HepG2 (cell line): ENCODE data around the gene TBC1D16. TPM values are rescaled to one million over a fixed set of nuclear protein-coding genes. Genes with fewer than 3 reads are reported as not detected.

Source experiments
- ATF7-NPFF ChIP-seq: sonication (generic); formaldehyde crosslinking; IDR thresholded peaks from 2 replicates; pipeline ENCODE4 v1.8.1; 2023; ENCODE audit warnings: mild to moderate bottlenecking, low read depth, missing genetic modification reagents, moderate library complexity
- ESRRA ChIP-seq: sonication (generic); formaldehyde crosslinking; IDR thresholded peaks from 2 replicates; pipeline ENCODE4 v1.5.1; 2020; ENCODE audit warnings: mild to moderate bottlenecking, low read depth, missing genetic modification reagents
- FOXJ3 ChIP-seq: sonication (generic); formaldehyde crosslinking; IDR thresholded peaks from 2 replicates; pipeline ENCODE4 v1.4.0; 2020; ENCODE audit warnings: missing genetic modification reagents, mild to moderate bottlenecking, borderline replicate concordance
- HMGA1 ChIP-seq: sonication (generic); formaldehyde crosslinking; conservative IDR thresholded peaks from 2 replicates; pipeline ENCODE4 v1.4.0; 2020; ENCODE audit warnings: missing genetic modification reagents
- PHB2 ChIP-seq: fragments of 450-650 bp; IDR thresholded peaks from 2 replicates; pipeline ENCODE4 v1.6.1; 2018; ENCODE audit not compliant: partially characterized antibody
- RARG ChIP-seq: sonication (generic); formaldehyde crosslinking; IDR thresholded peaks from 2 replicates; pipeline ENCODE4 v1.4.0; 2020; ENCODE audit warnings: low read depth, mild to moderate bottlenecking, missing genetic modification reagents
- SAP130 ChIP-seq: IDR thresholded peaks from 2 replicates; pipeline ENCODE4 v1.6.1; 2016; ENCODE audit warnings: low read depth
- SRSF1 ChIP-seq: fragments of 200-400 bp; formaldehyde crosslinking; optimal IDR thresholded peaks from 2 replicates; pipeline ENCODE3; 2017; ENCODE audit warnings: mild to moderate bottlenecking, low read depth, low read length, moderate library complexity
- TAF1 ChIP-seq: sonication (generic); formaldehyde crosslinking; IDR thresholded peaks from 2 replicates; pipeline ENCODE4 v1.4.0; 2020; ENCODE audit warnings: missing genetic modification reagents
- TRIM22 ChIP-seq: fragments of 450-650 bp; IDR thresholded peaks from 2 replicates; pipeline ENCODE4 v1.6.1; 2017
- YY1 ChIP-seq: IDR thresholded peaks from 2 replicates; pipeline ENCODE4 v1.6.1; 2011; ENCODE audit warnings: low read length, low read depth, moderate library complexity, mild to moderate bottlenecking; ENCODE audit not compliant: insufficient read depth, insufficient replicate concordance
- ZBTB10 ChIP-seq: sonication (generic); formaldehyde crosslinking; IDR thresholded peaks from 2 replicates; pipeline ENCODE4 v1.4.0; 2020; ENCODE audit warnings: missing genetic modification reagents, borderline replicate concordance
- ZBTB38 ChIP-seq: sonication (generic); formaldehyde crosslinking; IDR thresholded peaks from 2 replicates; pipeline ENCODE4 v1.5.1; 2020; ENCODE audit warnings: mild to moderate bottlenecking, missing genetic modification reagents
- ZFP90 ChIP-seq: sonication (generic); formaldehyde crosslinking; IDR thresholded peaks from 2 replicates; pipeline ENCODE4 v1.8.0; 2022; ENCODE audit warnings: missing genetic modification reagents, mild to moderate bottlenecking, inconsistent platforms, borderline replicate concordance
- ZNF205 ChIP-seq: IDR thresholded peaks from 2 replicates; pipeline ENCODE4 v1.6.1; 2018; ENCODE audit warnings: missing biosample characterization, missing genetic modification reagents
- ZNF232 ChIP-seq: sonication (generic); formaldehyde crosslinking; IDR thresholded peaks from 2 replicates; pipeline ENCODE4 v1.4.0; 2020; ENCODE audit warnings: missing genetic modification reagents, borderline replicate concordance
- ZNF788 ChIP-seq: sonication (generic); formaldehyde crosslinking; IDR thresholded peaks from 2 replicates; pipeline ENCODE4 v1.5.0; 2020; ENCODE audit warnings: mild to moderate bottlenecking, missing genetic modification reagents, borderline replicate concordance
- polyA plus RNA-seq, 8 experiments: library from polyadenylated mRNA; depleted of rRNA in 3 of 8; stranded (reverse) in 7 of 8; unstranded in 1 of 8; fragments of >200 nt; fragmentation: Illumina TruSeq in 4 of 8; extraction: Trizol in 4 of 8; gene quantifications; 2 replicates each; pipeline versions ENCODE4 v1.2.1 to v1.2.3, GENCODE V29; 2011 to 2016; ENCODE audit warnings: low read depth in 4 of 8, missing spikeins in 1 of 8, mixed read lengths in 1 of 8; ENCODE audit not compliant: insufficient read depth in 1 of 8
- total RNA-seq, 5 experiments: library from RNA; depleted of rRNA; stranded (reverse); fragments of >200 nt; fragmentation: Illumina TruSeq; extraction: Trizol; gene quantifications; 2 replicates each; pipeline ENCODE4 v1.2.3, GENCODE V29; 2016; ENCODE audit warnings: low read depth in 1 of 5
- TF ChIP-seq, protein P1 (sequence below): sonication (generic); formaldehyde crosslinking; conservative IDR thresholded peaks from 2 replicates; pipeline ENCODE4 v1.4.0; 2020; ENCODE audit warnings: missing genetic modification reagents
- TF ChIP-seq, protein P2 (sequence below): sonication (generic); formaldehyde crosslinking; IDR thresholded peaks from 2 replicates; pipeline ENCODE4 v1.4.0; 2020; ENCODE audit warnings: mild to moderate bottlenecking, missing genetic modification reagents
- TF ChIP-seq, protein P3 (sequence below): sonication (generic); formaldehyde crosslinking; IDR thresholded peaks from 2 replicates; pipeline ENCODE4 v1.4.0; 2020; ENCODE audit warnings: missing genetic modification reagents, mild to moderate bottlenecking, borderline replicate concordance

Gene TBC1D16
- total and polyA plus RNA-seq, 2 of the 13 experiments (the other 11 are each of a cell fraction or from before 2014, with no cell fraction given), result 14.9 to 24.9 TPM

DNA sequence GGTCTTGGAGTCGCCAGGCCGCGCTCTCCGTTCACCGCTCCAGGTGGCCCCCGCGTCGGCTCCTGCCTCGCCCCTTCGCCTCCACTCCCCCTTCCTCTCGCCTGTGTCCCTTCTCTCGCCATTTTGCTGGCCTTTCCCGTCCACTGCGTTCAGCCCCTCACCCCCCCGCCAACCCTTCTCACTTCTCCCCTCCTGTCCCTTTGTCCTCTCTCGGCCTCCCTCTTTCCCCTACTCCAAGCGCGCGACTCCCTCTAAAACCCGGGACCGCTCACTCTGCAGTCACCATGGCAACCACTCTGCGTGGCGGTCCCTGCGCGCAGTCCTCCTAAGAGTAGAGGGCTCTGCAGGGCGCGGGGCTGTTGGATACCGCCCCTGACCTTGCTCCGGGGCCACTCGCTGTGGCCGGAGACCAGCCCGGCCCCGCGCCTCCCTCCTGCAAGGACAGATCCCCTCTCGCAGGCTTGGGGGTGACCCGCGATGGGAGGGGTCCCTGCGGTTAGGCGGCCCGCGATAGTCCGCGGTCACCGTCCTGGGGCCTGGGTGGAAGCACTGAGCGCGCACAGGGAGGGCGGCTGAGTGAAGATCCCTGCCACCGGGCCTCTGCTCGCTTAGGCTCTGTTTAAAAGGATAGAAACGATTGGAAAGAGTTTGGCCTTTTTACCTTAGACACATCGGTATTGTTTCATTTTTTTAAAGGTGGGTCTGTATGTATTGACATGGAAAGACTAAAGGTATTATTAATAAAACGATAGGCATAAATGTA lies 1.2 kb upstream of the TBC1D16 start (continued):
- TF ChIP-seq FOXJ3 (CRISPR knock-in tag) (no peak), ZBTB38 (CRISPR knock-in tag) (peak; percentile 48), HMGA1 (CRISPR knock-in tag) (no peak), ZBTB10 (CRISPR knock-in tag) (no peak), ZNF205 (no peak; the same call in 1 of the 2 replicates), YY1 (peak; percentile 2), PHB2 (no peak), SRSF1 (peak; percentile 8), ATF7-NPFF (CRISPR knock-in tag) (peak; percentile 83), ESRRA (0 out of 2 replicates have a peak, but pooled peaks have one; percentile 15), ZNF232 (no peak), TRIM22 (no peak), SAP130 (CRISPR knock-in tag) (peak; percentile 59), RARG (CRISPR knock-in tag) (no peak), ZFP90 (CRISPR knock-in tag) (0 out of 2 replicates have a peak, but pooled peaks have one; percentile 32), ZNF788 (CRISPR knock-in tag) (peak; percentile 85; the same call in 1 of the 2 replicates), TAF1 (CRISPR knock-in tag) (no peak)
- TF ChIP-seq, protein P1, sequence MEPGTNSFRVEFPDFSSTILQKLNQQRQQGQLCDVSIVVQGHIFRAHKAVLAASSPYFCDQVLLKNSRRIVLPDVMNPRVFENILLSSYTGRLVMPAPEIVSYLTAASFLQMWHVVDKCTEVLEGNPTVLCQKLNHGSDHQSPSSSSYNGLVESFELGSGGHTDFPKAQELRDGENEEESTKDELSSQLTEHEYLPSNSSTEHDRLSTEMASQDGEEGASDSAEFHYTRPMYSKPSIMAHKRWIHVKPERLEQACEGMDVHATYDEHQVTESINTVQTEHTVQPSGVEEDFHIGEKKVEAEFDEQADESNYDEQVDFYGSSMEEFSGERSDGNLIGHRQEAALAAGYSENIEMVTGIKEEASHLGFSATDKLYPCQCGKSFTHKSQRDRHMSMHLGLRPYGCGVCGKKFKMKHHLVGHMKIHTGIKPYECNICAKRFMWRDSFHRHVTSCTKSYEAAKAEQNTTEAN, result no peak
- TF ChIP-seq, protein P2, sequence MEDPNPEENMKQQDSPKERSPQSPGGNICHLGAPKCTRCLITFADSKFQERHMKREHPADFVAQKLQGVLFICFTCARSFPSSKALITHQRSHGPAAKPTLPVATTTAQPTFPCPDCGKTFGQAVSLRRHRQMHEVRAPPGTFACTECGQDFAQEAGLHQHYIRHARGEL (CRISPR knock-in tag), result no peak
- TF ChIP-seq, protein P3, sequence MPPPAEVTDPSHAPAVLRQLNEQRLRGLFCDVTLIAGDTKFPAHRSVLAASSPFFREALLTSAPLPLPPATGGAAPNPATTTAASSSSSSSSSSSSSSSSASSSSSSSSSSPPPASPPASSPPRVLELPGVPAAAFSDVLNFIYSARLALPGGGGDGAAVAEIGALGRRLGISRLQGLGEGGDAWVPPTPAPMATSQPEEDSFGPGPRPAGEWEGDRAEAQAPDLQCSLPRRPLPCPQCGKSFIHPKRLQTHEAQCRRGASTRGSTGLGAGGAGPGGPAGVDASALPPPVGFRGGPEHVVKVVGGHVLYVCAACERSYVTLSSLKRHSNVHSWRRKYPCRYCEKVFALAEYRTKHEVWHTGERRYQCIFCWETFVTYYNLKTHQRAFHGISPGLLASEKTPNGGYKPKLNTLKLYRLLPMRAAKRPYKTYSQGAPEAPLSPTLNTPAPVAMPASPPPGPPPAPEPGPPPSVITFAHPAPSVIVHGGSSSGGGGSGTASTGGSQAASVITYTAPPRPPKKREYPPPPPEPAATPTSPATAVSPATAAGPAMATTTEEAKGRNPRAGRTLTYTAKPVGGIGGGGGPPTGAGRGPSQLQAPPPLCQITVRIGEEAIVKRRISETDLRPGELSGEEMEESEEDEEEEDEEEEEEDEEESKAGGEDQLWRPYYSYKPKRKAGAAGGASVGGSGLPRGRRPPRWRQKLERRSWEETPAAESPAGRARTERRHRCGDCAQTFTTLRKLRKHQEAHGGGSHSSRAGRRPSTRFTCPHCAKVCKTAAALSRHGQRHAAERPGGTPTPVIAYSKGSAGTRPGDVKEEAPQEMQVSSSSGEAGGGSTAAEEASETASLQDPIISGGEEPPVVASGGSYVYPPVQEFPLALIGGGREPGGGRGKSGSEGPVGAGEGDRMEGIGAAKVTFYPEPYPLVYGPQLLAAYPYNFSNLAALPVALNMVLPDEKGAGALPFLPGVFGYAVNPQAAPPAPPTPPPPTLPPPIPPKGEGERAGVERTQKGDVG (CRISPR knock-in tag), result no peak
